HepG2 (cell line): ENCODE results near the gene EPHX1. TPM values are rescaled to one million over a fixed set of nuclear protein-coding genes. Genes with fewer than 3 reads are reported as not detected.

Experiments
- ARHGAP35 ChIP-seq: sonication (generic); formaldehyde crosslinking; IDR thresholded peaks from 2 replicates; pipeline ENCODE4 v1.9.0; 2022; ENCODE audit warnings: mild to moderate bottlenecking, inconsistent platforms, moderate library complexity, missing genetic modification reagents, borderline replicate concordance
- ATF1 ChIP-seq: IDR thresholded peaks from 2 replicates; pipeline ENCODE4 v1.6.1; 2016; ENCODE audit warnings: mild to moderate bottlenecking, control low read depth
- CBX1 ChIP-seq: IDR thresholded peaks from one replicate; pipeline ENCODE4 v1.6.1; 2016; ENCODE audit warnings: antibody characterized with exemption, low read depth
- MED8 ChIP-seq: sonication (generic); formaldehyde crosslinking; IDR thresholded peaks from 2 replicates; pipeline ENCODE4 v1.8.1; 2023; ENCODE audit warnings: mild to moderate bottlenecking, missing genetic modification reagents; ENCODE audit not compliant: insufficient replicate concordance
- MTA3 ChIP-seq: sonication (generic); formaldehyde crosslinking; IDR thresholded peaks from 2 replicates; pipeline ENCODE4 v1.4.0; 2020; ENCODE audit warnings: missing genetic modification reagents
- MXD4 ChIP-seq: IDR thresholded peaks from 2 replicates; pipeline ENCODE4 v1.6.1; 2016; ENCODE audit warnings: mild to moderate bottlenecking, missing biosample characterization, missing genetic modification reagents
- MYPOP ChIP-seq: sonication (generic); formaldehyde crosslinking; IDR thresholded peaks from 2 replicates; pipeline ENCODE4 v1.8.1; 2023; ENCODE audit warnings: mild to moderate bottlenecking, moderate library complexity, missing genetic modification reagents
- NONO ChIP-seq, 2 experiments: fragments of 450-650 bp in 1 of 2; sonication (generic) in 1 of 2; formaldehyde crosslinking in 1 of 2; IDR thresholded peaks in 1 of 2; conservative IDR thresholded peaks in 1 of 2; 2 replicates each; pipeline versions ENCODE4 v1.6.1 to v1.8.0; 2017 to 2022; ENCODE audit warnings: mild to moderate bottlenecking in 1 of 2, missing genetic modification reagents in 1 of 2, moderate library complexity in 1 of 2
- SAP130 ChIP-seq: IDR thresholded peaks from 2 replicates; pipeline ENCODE4 v1.6.1; 2016; ENCODE audit warnings: low read depth
- SETDB1 ChIP-seq: sonication (generic); formaldehyde crosslinking; IDR thresholded peaks from 2 replicates; pipeline ENCODE4 v1.5.1; 2020; ENCODE audit warnings: missing genetic modification reagents, mild to moderate bottlenecking, borderline replicate concordance
- SOX6 ChIP-seq, 2 experiments: fragments of 450-650 bp in 1 of 2; sonication (generic) in 1 of 2; formaldehyde crosslinking in 1 of 2; IDR thresholded peaks; 2 replicates each; pipeline versions ENCODE4 v1.4.0 to v1.6.1; 2017 to 2020; ENCODE audit warnings: antibody characterized with exemption in 1 of 2, mild to moderate bottlenecking in 1 of 2, missing genetic modification reagents in 1 of 2
- TIGD3 ChIP-seq: sonication (generic); formaldehyde crosslinking; IDR thresholded peaks from 2 replicates; pipeline ENCODE4 v1.5.1; 2020; ENCODE audit warnings: mild to moderate bottlenecking, missing genetic modification reagents, borderline replicate concordance
- TP53 ChIP-seq: sonication (generic); formaldehyde crosslinking; conservative IDR thresholded peaks from 2 replicates; pipeline ENCODE4 v1.4.0; 2020; ENCODE audit warnings: missing genetic modification reagents
- ZFY ChIP-seq: sonication (generic); formaldehyde crosslinking; IDR thresholded peaks from 2 replicates; pipeline ENCODE4 v1.4.0; 2020; ENCODE audit warnings: missing genetic modification reagents
- ZMYM2 ChIP-seq: sonication (generic); formaldehyde crosslinking; IDR thresholded peaks from 2 replicates; pipeline ENCODE4 v1.8.0; 2022; ENCODE audit warnings: mild to moderate bottlenecking, missing genetic modification reagents
- ZNF121 ChIP-seq: sonication (generic); formaldehyde crosslinking; IDR thresholded peaks from 2 replicates; pipeline ENCODE4 v1.5.0; 2020; ENCODE audit warnings: mild to moderate bottlenecking, missing genetic modification reagents
- ZNF33B ChIP-seq: sonication (generic); formaldehyde crosslinking; IDR thresholded peaks from 2 replicates; pipeline ENCODE4 v1.5.1; 2020; ENCODE audit warnings: mild to moderate bottlenecking, missing genetic modification reagents
- ZNF607 ChIP-seq: sonication (generic); formaldehyde crosslinking; IDR thresholded peaks from 2 replicates; pipeline ENCODE4 v1.5.1; 2020; ENCODE audit warnings: missing genetic modification reagents, mild to moderate bottlenecking, borderline replicate concordance
- ZNF614 ChIP-seq: IDR thresholded peaks from 2 replicates; pipeline ENCODE4 v1.6.1; 2018; ENCODE audit warnings: missing biosample characterization, missing genetic modification reagents, inconsistent platforms, borderline replicate concordance
- ZSCAN31 ChIP-seq: sonication (generic); formaldehyde crosslinking; IDR thresholded peaks from 2 replicates; pipeline ENCODE4 v1.5.0; 2020; ENCODE audit warnings: low read depth, mild to moderate bottlenecking, missing genetic modification reagents
- polyA plus RNA-seq, 8 experiments: library from polyadenylated mRNA; depleted of rRNA in 3 of 8; stranded (reverse) in 7 of 8; unstranded in 1 of 8; fragments of >200 nt; fragmentation: Illumina TruSeq in 4 of 8; extraction: Trizol in 4 of 8; gene quantifications; 2 replicates each; pipeline versions ENCODE4 v1.2.1 to v1.2.3, GENCODE V29; 2011 to 2016; ENCODE audit warnings: low read depth in 4 of 8, missing spikeins in 1 of 8, mixed read lengths in 1 of 8; ENCODE audit not compliant: insufficient read depth in 1 of 8
- total RNA-seq, 5 experiments: library from RNA; depleted of rRNA; stranded (reverse); fragments of >200 nt; fragmentation: Illumina TruSeq; extraction: Trizol; gene quantifications; 2 replicates each; pipeline ENCODE4 v1.2.3, GENCODE V29; 2016; ENCODE audit warnings: low read depth in 1 of 5
- TF ChIP-seq, protein P1 (sequence below): IDR thresholded peaks from 2 replicates; pipeline ENCODE4 v1.6.1; 2016
- TF ChIP-seq, protein P2 (sequence below): sonication (generic); formaldehyde crosslinking; IDR thresholded peaks from 2 replicates; pipeline ENCODE4 v1.5.0; 2020; ENCODE audit warnings: mild to moderate bottlenecking, missing genetic modification reagents

The EPHX1 gene
- total and polyA plus RNA-seq, 2 of the 13 experiments (the other 11 are each of a cell fraction or from before 2014, with no cell fraction given) = 27.7 to 36.5 TPM

DNA sequence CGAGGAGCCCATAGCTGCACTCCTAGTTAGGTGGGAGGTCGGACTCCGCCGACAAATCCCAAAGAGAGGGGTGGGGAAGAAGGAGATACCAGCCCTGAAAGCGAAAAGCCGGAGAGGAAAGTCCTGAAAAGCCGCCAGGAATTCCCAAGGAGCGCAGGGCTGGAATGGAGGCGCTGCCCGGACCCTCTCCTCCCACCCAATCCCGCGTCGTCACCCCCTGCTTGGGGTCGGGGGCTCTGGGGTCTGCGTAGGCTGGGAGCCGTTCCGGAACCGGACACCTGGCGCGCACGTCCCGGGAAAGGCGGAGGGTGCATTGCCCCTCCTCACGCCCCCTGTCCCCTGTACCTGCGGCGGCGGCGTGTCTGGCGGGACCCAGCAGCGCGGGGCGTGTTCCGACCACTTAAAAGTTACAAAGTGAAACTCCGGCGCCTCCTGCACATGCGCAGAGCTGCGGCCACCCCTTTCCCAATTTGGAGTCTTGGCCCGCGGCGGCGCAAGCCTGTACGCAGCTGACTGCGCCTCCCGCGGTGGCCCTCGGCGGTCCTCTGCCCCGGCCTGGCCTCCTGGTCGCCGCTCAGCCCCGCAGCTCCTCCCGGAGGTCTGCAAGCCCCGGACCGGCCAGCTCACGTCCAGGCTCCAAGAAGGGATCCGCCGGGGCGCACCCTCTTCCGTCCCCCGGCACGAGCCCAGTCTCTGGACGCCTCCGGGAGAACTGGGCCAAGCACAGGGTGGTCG is 72.2 kb downstream of the EPHX1 start, which contains the start of gene TMEM63A (continued):
- peak; percentile 95 for TF ChIP-seq MYPOP (CRISPR knock-in tag)
- TF ChIP-seq ZSCAN31 = peak; percentile 50; the same call in 1 of the 2 replicates
- peak; percentile 74; the same call in 1 of the 2 replicates for TF ChIP-seq ZNF33B (CRISPR knock-in tag)
- TF ChIP-seq SAP130 (CRISPR knock-in tag) = peak; percentile 78
- no peak for TF ChIP-seq ZMYM2 (CRISPR knock-in tag)
- TF ChIP-seq TIGD3 (CRISPR knock-in tag) = no peak
- no peak for TF ChIP-seq SOX6 (IDR thresholded peaks at IDR 0.05)
- peak; percentile 53; the same call in 1 of the 2 replicates for TF ChIP-seq SOX6 (CRISPR knock-in tag; IDR thresholded peaks at IDR 0.05)
- peak; percentile 24; the same call in 1 of the 2 replicates for TF ChIP-seq ZNF614 (CRISPR knock-in tag)
- peak; percentile 7; the same call in 1 of the 2 replicates for TF ChIP-seq ZNF121 (CRISPR knock-in tag)
- TF ChIP-seq ZFY (CRISPR knock-in tag) = peak; percentile 88
- no peak for TF ChIP-seq MTA3 (CRISPR knock-in tag)
- TF ChIP-seq, protein P1, sequence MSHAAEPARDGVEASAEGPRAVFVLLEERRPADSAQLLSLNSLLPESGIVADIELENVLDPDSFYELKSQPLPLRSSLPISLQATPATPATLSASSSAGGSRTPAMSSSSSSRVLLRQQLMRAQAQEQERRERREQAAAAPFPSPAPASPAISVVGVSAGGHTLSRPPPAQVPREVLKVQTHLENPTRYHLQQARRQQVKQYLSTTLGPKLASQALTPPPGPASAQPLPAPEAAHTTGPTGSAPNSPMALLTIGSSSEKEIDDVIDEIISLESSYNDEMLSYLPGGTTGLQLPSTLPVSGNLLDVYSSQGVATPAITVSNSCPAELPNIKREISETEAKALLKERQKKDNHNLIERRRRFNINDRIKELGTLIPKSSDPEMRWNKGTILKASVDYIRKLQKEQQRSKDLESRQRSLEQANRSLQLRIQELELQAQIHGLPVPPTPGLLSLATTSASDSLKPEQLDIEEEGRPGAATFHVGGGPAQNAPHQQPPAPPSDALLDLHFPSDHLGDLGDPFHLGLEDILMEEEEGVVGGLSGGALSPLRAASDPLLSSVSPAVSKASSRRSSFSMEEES (CRISPR knock-in tag) = 0 out of 2 replicates have a peak, but pooled peaks have one; percentile 10
- TF ChIP-seq, protein P2, sequence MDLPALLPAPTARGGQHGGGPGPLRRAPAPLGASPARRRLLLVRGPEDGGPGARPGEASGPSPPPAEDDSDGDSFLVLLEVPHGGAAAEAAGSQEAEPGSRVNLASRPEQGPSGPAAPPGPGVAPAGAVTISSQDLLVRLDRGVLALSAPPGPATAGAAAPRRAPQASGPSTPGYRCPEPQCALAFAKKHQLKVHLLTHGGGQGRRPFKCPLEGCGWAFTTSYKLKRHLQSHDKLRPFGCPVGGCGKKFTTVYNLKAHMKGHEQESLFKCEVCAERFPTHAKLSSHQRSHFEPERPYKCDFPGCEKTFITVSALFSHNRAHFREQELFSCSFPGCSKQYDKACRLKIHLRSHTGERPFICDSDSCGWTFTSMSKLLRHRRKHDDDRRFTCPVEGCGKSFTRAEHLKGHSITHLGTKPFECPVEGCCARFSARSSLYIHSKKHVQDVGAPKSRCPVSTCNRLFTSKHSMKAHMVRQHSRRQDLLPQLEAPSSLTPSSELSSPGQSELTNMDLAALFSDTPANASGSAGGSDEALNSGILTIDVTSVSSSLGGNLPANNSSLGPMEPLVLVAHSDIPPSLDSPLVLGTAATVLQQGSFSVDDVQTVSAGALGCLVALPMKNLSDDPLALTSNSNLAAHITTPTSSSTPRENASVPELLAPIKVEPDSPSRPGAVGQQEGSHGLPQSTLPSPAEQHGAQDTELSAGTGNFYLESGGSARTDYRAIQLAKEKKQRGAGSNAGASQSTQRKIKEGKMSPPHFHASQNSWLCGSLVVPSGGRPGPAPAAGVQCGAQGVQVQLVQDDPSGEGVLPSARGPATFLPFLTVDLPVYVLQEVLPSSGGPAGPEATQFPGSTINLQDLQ (CRISPR knock-in tag) = no peak
- peak; percentile 62 for TF ChIP-seq CBX1
- no peak for TF ChIP-seq SETDB1
- TF ChIP-seq MXD4 (CRISPR knock-in tag) = 0 out of 2 replicates have a peak, but pooled peaks have one; percentile 67
- TF ChIP-seq ATF1 (CRISPR knock-in tag) = no peak
- peak; percentile 65 for TF ChIP-seq ZNF607
- TF ChIP-seq NONO (IDR thresholded peaks at IDR 0.05) = no peak
- TF ChIP-seq NONO (CRISPR knock-in tag; conservative IDR thresholded peaks at IDR 0.05) = peak; percentile 84
- no peak for TF ChIP-seq ARHGAP35 (CRISPR knock-in tag)
- TF ChIP-seq TP53 (CRISPR knock-in tag) = 0 out of 2 replicates have a peak, but pooled peaks have one; percentile 13
- TF ChIP-seq MED8 (CRISPR knock-in tag) = peak; percentile 75
